ENCODE data around the gene ZSWIM4.
"Not testable (repeated sequence)": the region's sequence is repeated elsewhere in the genome, so short reads cannot be mapped to it uniquely, and the experiment has no call there.

The ZSWIM4 gene

DNA sequence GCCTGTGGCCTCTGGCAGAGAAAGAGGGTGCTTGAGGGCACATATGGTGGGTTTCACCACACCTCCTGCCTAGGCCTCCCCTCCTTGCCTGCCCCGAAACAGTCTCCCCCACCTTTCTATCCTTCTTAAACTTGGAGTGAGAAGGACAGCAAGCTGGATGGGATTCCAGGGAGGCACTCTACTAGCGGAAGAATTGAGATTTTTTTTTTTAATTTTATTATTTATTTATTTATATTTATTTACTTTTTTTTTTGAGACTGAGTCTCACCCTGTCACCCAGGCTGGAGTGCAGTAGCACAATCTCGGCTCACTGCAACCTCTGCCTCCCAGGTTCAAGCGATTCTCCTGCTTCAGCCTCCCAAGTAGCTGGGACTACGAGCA, 56.5 kb downstream of the ZSWIM4 start:
- DNase-seq = not testable (repeated sequence)

DNA sequence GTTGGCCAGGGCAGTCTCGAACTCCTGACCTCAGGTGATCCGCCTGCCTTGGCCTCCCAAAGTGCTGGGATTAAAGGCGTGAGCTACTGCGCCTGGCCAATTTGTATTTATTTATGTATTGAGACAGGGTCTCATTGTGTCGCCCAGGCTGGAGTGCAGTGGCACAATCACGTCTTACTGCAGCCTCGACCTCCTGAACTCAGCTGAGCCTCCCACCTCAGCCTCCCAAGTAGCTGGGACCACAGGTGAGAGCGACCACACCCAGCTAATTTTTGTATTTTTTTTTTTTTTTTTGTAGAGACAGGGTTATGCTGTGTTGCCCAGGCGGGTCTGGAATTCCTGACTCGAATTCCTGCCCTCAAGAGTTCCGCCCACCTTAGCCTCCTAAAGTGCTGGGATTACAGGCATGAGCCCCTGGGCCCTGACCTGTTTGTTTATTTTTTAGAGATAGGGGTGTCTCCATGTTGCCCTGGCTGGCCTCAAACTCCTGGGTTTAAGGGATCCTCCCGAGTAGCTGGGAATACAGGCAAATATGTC, 57.0 kb downstream of the ZSWIM4 start:
- DNase-seq = not testable (repeated sequence)

DNA sequence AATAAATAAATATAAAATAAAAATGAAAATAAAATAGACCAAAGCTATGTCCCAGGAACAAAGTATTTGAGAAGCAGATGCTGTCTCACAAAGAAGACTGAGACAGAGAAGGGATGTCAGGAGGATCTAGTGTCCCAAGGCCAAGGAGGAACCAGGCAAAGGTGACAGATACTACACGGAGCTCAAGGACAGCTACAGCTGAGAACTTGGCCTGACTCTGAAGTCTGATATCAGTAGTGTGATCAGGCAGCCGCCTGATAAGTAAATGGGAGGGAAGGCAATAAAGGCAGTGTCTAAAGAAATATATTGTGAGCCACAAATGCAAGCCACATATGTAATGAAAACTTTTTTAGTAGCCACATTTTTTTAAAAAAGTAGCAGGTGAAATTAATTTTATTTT, 61.3 kb downstream of the ZSWIM4 start:
- no peak for DNase-seq

DNA sequence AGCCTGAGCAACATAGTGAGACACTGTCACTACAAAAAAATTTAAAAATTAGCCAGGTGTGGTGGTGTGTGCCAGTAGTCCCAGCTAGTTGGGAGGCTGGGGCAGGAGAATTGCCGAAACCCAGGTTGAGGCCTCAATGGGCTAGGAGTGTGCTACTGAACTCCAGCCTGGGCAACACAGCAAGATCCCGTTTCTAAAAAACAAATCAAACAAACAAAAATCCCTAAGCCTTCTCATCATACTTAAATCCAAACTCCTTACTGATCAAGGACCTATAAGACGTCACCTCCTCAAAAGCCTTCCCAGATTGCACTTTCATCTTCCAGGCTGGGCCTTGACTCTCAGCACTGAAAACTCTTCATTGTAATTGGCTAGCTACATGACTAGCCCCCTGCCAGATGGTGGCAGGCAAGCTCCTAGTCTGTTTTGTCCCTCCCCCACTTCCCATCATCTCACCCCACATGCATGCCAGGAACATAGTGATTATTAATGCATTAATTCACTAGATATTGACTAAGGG, 64.2 kb downstream of the ZSWIM4 start:
- DNase-seq = no peak

DNA sequence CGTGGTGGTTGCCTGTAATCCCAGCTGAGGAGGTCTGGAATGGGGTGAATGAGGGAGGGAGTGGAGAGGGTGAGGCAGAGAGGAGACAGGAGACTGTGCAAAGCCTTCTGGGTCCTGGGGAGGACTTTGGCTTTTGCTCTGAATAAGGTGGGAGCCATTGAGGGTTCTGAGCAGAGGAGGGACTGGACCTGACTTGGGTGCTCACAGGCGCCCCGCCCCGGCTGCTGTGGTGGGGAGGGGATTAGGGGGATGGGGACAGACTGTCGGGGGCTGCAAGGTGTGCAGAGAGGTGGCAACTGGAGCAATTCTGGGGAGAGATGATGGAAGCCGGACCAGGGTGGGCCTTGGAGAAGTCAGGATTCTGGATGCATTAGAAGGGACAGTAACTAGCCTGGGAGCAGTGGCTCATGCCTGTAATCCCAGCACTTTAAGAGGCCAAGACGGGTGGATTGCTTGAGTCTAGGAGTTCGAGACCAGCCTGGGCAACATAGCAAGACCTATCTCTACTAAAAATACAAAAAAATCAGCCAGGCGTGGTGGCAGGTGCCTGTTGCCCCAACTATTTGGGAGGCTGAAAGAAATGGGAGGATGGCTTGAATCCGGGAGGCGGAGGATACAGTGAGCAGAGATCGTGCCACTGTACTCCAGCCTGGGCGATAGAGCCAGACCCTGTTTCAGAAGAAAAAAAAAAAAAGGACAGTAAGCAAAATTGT, 65.6 kb downstream of the ZSWIM4 start:
- DNase-seq = no peak

DNA sequence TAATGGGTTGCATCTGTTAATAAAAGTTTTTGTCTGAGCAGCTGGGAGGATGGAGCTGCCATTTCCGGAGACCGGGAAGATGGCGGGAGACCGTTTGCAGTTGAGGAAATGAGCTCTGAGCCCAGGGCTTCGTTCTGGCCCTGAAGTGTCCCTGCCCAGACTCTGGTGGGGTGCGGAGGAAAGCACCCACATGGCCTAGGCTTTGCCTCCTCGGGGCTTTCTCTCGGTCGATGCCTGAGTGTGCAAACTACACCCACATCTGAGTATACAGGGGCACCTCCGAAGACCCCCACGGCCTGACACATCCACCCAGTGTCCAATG, 66.1 kb downstream of the ZSWIM4 start:
- no peak for DNase-seq

DNA sequence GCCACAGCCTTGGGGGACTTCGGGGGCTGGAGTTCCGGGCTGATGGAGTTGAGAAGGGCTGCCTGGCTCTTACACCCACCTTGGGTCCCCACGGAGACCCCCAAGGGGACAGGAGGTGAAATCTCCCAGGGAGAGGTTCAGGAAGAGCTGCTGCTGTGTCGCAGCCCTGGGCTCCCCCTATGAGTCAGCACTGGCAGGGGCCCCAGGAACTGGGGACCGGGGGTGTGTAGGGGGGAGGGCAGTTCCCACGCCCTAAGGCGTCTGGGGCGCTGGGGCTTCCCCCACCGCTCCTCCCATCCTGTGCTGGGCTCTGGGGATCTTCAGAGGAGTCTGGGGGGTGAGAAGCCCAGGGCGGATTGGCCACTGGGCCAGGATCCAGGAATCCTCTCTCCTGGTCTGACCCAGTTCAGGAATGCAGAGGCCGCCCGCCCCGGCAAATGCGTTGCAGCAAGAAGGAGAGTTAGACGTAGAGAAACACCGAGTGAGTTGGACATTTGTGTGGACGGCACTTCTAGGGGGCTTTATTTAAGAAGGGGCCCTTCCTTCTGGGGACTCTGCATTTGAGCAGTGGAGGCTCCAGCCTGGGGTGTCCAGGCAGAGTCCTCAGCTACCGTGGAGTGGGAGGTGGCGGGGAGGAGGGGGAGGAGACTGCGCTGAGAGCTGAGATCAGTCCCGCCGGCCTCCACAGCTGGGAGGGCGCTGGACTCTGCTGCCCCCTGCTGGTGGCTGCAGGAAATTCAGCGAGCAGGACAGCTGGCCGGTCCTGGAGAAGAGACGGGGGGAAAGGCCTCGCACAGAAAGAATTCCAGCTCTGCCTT, 66.7 kb downstream of the ZSWIM4 start:
- DNase-seq = peak; percentile 91 to 93

DNA sequence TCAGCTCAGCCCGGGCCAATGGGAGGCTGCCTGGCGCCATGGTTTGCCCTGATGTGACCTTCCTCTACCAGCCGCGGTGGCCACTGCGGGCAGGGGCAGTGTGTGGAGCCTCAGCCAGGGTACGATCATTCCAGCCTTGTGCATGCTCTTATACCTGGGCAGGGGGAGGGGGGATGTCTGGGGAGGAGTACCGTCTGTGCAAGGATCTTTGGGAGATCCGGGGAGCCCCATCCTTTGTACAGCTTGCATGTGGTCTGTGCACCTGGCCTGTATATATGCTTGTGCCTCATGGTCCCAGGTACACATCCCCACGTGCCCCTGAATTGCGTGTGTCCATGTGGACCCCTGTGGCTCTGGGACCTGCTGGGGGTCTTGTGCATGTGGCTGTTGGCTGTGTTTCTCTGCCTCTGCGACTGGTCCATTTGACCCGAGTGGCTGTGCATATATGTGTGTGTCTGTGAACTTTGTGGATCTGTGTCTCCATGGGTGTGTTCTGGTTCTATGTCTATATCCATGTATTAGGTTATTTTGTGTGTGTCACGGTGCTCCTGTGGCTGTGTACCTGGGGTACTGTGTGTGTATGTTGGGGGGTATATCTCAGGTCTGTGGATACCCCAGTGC, 68.9 kb downstream of the ZSWIM4 start:
- DNase-seq = no peak

DNA sequence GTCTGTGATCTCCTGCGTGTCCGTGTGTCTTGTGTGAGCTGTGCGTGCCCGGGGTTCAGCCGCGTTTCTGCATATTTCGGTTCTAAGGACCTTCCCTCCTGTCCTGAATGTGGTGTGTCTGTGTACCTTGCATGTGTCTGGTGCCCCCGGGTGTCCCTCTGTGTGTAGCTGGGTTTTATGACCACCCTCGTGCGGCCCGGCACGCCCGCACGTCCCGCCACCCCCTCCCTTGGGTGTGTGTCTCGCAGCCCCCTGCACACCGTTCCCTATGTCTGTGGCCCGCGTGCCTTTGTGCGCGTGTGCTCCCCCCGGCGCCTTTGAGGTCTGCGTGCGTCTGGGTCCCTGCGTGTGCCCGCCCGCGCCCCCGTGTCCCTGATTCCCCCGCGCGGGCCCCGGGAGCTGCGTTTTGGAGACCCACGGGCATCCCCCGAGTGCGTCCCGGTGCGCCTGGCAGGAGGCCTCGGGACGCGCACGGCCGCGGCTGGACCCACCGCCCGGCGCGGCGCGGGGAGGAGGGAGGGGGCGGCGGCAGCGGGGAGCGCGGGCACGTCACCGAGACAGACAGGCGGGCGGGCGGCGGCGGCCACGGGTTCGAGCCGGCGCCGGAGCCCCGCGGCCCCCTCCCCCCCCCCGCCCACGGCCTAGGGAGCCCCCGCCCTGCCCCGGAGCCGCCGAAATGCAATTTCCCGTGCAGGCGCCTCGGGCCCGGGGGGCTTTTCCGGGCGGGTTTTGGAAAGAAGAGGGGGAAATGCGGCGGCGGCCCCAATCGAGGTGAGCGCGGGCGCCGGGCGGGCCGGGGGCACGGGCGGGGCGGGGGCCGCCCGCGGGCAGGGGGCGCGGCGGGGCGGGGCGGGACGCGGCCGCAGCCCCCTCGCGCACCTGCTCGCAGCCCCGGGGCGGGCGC, 69.7 kb downstream of the ZSWIM4 start:
- no peak for DNase-seq

DNA sequence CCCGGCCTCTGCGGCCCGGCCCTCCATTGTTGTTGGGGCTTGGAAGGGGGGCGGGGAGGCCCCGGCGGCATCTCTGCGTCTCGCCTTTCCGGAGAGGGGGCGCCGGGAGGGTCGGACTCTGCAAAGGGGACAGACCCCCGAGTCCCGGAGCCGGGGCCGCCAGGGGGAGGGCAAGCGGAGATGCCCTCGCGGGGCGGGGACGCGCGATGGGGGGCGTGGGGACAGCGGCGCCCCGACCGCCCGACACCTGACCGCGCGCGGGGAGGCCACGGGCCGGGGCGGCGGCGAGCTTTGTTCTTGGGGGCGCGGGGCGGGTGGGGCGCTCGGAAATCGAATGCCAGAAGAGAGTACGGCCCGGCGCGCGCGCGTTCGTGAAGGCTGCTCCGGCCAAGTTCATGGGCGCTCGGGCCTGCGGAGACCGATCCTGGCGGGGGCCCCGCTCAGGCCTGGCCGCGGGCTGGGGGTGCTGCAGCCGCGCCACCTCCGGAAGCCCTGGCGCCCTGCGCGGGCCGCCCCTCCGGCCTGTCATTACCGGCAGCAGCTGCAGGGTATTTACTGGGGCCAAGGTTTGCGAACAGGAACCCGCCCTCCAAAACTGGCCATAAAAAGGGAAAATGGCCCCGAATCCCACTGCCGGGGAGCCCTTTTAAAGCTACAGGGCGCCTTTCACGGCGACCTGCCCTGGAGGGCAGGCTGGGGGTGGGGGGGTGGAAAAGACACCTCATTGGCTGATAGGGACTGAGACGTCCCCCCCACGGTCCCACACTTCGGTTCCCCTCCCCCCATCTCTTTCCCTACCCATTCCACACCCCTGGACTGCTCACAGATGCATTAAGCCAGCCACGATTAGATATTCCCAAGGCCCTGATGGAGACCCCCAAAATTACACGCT, 70.6 kb downstream of the ZSWIM4 start:
- DNase-seq = no peak

DNA sequence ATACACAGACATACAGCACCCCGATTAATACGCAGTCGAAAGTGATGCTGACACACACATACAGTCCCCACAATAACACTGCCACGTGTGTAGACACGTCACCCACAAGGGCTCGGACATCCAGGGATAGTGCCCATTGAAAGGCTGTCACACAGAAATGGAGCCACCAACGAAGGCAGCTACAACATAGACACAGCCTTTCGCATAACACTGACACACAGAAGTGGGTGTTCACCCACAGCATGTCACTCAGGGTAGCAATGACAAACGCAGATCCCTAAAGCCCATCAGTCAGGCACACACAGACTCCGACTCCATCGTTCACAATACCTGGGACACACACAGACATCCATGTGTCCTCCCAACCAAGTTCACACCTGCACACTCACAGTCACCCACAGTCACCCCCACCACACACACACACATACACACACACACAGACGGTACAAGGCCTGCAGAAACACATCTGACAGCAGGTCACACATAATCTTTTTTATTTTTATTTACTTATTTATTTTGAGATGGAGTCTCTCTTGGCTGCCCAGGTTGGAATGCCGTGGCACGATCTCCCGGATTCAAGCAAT, 71.3 kb downstream of the ZSWIM4 start:
- no peak for DNase-seq

DNA sequence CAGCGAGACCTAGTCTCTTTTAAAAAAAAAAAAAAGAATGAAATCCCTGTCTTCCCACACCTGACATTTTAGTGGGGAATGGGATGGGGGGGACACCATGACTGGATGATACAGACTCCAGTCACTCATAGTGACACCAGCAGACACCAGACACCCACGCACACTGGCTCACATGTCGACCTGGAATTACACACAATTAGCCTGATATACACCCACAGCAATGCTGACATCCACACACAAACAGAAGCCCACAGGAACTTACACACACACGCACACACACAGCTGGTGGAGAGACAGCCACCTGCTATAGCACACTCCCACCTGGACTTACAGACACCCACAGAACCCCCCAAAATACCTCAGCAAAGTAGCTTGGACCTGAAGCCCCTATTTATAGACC, 73.4 kb downstream of the ZSWIM4 start:
- no peak for DNase-seq

DNA sequence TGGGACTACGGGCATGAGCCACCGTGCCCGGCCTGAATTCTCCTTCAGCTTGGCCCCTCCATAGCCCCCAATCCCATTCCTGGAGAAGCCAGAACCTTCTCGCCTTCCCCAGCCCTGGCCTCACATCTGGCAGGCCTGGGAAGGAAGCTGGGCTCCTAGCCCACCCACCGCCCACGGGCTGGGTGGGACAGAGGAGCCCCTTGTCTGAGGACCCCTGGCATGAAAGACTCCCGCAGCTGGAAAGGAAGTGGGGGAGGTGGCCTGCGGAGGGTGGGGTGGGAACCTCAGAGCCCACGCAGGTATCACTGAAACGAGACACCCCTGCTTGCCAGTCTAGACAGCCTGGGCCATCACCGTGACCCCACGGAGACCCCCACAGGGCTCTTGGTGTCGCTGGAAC, 74.0 kb downstream of the ZSWIM4 start:
- DNase-seq = no peak

DNA sequence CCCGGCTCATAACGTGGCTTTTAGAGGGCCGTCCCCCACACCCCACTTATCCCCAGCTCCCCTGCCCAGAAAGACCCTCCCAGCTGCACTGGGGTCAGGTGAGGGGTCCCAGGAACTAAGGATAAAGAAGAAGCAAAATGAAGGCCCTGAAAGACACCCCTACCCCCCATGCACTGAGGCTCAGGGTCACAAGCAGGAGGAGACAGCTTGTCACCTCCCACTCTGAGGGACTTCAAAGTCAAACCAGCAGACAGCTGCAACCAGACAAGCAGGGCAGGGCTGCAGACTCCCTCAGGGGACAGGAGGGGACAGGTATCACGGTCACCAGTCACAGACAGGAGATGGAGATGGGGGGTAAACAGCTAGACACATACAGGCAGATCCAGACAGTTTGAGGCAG, 75.6 kb downstream of the ZSWIM4 start:
- no peak for DNase-seq

DNA sequence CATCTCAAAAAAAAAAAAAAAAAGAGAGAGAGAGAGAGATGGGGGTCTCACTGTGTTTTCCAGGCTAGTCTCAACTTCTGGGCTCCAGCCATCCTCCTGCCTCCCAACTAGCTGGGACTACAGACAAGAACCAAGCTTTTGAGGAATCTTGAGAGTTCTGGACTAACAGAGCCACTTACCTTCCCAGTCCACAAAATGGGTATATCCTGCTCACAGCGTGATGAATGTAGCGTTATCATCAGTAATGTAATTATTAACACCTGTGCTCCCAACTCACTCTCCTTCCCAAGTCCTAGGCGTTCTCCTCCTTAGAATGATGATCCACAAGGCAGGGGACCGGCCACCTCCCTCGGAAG, 77.1 kb downstream of the ZSWIM4 start:
- DNase-seq = no peak

DNA sequence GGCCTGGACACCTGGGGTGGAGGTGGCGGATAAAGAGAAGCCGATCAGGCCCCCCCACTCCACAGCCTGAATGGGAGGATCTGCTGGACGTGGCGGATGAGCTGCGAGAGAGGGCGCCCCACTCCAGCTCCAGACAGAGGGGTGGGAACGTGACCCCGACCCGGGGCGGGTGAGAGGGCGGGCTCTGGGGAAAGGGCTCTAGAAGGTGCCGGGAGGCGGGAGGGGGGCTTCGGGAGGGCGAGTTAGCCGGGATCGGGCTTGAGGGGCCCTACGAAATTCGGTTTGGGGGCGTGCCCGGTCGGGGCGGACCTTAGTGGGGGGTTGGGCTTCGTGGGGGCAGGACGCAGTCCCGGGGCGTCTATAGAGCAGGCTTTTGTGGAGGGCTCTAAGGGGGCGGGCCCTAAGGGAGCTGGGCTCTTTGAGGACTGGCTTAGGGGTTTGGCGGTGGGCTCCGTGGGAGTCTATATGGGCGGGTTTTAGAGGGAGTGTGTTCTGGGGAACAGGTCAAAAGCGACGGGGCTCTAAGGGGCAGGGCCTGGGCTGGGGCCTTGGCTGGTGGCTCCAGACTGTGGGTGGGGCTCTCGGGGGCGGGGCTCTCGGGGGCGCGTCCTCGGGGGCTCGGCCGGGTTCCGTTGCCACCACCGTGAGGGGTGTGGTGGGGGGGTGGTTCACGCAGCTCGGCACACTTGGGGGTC, 77.6 kb downstream of the ZSWIM4 start:
- DNase-seq = peak; percentile 27 to 32

DNA sequence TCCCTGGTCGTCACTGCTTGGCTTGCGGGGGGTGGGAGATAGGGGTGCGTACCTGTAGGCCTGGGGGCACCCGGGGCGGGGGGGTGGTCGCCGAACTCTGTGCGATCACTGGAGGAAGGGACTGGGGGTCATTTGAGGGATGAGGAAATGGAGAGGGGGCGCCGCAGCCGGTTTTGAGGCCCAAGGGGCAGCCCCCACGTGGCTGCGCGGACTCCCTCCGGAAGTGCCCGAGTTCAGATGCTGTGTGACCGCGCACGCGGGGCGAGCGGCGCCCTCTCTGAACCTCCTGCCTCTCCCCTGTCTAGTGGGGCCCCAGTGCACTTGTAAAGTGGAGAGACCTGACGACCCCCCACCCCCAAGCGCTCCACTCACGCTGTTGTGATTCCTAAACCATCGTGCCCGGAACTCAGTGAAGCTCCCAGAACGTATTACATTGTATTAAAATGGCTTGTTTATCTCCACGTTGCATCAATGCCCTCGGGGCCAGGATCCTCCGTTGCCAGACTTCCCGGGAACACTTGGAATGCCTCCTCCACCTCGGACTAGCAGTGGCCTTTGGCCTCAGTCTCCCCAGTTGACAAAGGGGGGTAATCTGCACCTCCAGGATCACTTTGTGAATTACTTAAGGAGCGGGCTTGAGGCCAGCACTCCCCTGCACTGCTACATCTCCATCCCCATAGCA, 78.7 kb downstream of the ZSWIM4 start:
- no peak for DNase-seq

DNA sequence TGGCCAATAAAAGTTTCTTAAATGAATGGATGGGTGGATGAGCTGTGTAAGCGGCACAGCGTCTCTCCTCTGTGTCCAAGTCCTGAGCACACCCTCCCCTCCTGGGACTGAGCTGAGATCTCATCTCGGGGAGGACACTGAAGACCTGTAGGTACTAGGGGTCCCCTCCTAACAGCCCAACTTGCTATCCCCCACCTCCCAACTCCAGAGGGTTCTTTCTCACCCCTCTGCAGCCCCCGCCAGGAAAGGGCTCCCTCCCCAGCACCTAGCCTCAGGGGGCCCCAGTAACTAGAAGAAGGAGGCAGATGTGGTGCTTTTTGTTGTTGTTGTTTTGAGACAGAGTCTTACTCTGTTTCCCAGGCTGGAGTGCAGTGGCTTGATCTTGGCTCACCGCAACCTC, 80.6 kb downstream of the ZSWIM4 start:
- DNase-seq = no peak

DNA sequence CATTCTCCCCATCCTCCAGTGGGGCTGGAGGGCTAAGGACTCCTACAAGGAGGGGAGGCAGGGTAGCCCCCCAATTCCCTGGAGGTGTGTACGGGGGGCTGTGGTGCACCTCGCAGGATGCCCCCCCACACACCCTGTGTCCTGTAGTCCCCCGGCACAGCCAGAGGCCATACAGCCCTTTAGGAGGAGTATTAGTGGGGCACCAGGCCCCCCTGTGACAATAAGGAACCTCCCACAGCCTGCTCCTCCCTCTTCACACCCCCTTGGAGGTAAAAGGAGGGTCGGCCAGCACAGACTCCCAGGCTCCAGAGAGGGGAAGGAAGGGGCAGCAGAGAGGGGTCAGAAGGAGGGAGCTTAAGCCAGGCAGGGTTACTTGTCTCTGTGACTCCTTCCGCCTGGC, 81.6 kb downstream of the ZSWIM4 start, which contains the start of gene NANOS3:
Gene NANOS3, plus strand, starts transcription at position 301 of the 400 bp plus-strand sequence. CDS start 115 bp downstream, outside the sequence.
- DNase-seq = no peak

DNA sequence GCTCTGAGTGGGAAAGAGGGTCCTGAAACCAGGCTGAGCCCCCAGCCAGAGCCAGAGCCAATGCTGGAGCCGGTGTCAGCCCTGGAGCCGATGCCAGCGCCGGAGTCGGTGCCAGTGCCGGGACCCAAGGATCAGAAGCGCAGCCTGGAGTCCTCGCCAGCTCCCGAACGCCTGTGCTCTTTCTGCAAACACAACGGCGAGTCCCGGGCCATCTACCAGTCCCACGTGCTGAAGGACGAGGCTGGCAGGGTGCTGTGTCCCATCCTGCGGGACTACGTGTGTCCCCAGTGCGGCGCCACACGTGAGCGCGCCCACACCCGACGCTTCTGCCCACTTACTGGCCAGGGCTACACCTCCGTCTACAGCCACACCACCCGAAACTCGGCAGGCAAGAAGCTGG, 82.1 kb downstream of the ZSWIM4 start:
- no peak for DNase-seq

All from CD4-positive, alpha-beta T cell treated with Interleukin-1 beta for 1 hour (primary cell).